ENCODE results near the gene CKAP2L.

The CKAP2L gene

GRCh38 chr2:112764071-112765044 is at the start of gene CKAP2L:
Gene CKAP2L (minus strand): TSS chr2:112764609. CDS start chr2:112764598, 11 bp downstream.
- peak within 1 kb of the TSS; percentile 61 for H3K27ac ChIP-seq
- no peak for TF ChIP-seq CTCF (conservative IDR thresholded peaks at IDR 0.05)

GRCh38 chr2:112813280-112813966 is 49.0 kb upstream of the CKAP2L start:
- TF ChIP-seq CTCF (conservative IDR thresholded peaks at IDR 0.05): no peak
- H3K27ac ChIP-seq: no peak overlapping the region

GRCh38 chr2:112812318-112813267 is 48.2 kb upstream of the CKAP2L start:
- no peak for TF ChIP-seq CTCF (conservative IDR thresholded peaks at IDR 0.05)
- no peak overlapping the region for H3K27ac ChIP-seq

- H3K27ac ChIP-seq: no peak overlapping the region
- no peak for TF ChIP-seq CTCF (conservative IDR thresholded peaks at IDR 0.05)
Measured at GRCh38 chr2:112811841-112812306, 47.5 kb upstream of the CKAP2L start.

GRCh38 chr2:112811276-112811831 is 46.9 kb upstream of the CKAP2L start:
- no peak for TF ChIP-seq CTCF (conservative IDR thresholded peaks at IDR 0.05)
- H3K27ac ChIP-seq: no peak overlapping the region

GRCh38 chr2:112809112-112809511 is 44.7 kb upstream of the CKAP2L start:
- TF ChIP-seq CTCF (conservative IDR thresholded peaks at IDR 0.05): no peak
- no peak overlapping the region for H3K27ac ChIP-seq

Measured in VCaP (cell line).